Hepatic stellate cell (primary cell): ENCODE measurements around the gene TRIM9.

ENCODE experiments used
- DNase-seq: peaks from one replicate; pipeline ENCODE4 v3.0.0; 2011; ENCODE audit warnings: low spot score

The TRIM9 gene

GRCh38 chr14:51093371-51094281, 1.3 kb downstream of the TRIM9 start:
- no peak for DNase-seq

- no peak for DNase-seq
These were observed 1.9 kb downstream of the TRIM9 start for GRCh38 chr14:51092965-51093364.

GRCh38 chr14:51089278-51089677, 5.6 kb downstream of the TRIM9 start:
- no peak for DNase-seq

GRCh38 chr14:51087031-51087441, 7.9 kb downstream of the TRIM9 start:
- no peak for DNase-seq

GRCh38 chr14:51086044-51086443, 8.9 kb downstream of the TRIM9 start:
- DNase-seq = no peak

GRCh38 chr14:51084962-51085361, 9.9 kb downstream of the TRIM9 start:
- no peak for DNase-seq

GRCh38 chr14:51084507-51084906, 10.4 kb downstream of the TRIM9 start:
- no peak for DNase-seq

- no peak for DNase-seq
These were observed 12.6 kb downstream of the TRIM9 start for GRCh38 chr14:51082349-51082748.

- no peak for DNase-seq
These were observed 13.2 kb downstream of the TRIM9 start for GRCh38 chr14:51081712-51082111.

GRCh38 chr14:51081209-51081608, 13.7 kb downstream of the TRIM9 start:
- DNase-seq = no peak

GRCh38 chr14:51080645-51081044, 14.3 kb downstream of the TRIM9 start:
- DNase-seq = no peak

GRCh38 chr14:51079489-51079888, 15.4 kb downstream of the TRIM9 start:
- no peak for DNase-seq

GRCh38 chr14:51079085-51079484, 15.8 kb downstream of the TRIM9 start:
- DNase-seq = no peak

GRCh38 chr14:51074701-51075385, 20.1 kb downstream of the TRIM9 start:
- DNase-seq = no peak

GRCh38 chr14:51073731-51074130, 21.2 kb downstream of the TRIM9 start:
- DNase-seq = no peak

- no peak for DNase-seq
These were observed 21.9 kb downstream of the TRIM9 start for GRCh38 chr14:51072976-51073375.

- no peak for DNase-seq
These were observed 23.0 kb downstream of the TRIM9 start for GRCh38 chr14:51071857-51072256.

GRCh38 chr14:51070726-51071125, 24.2 kb downstream of the TRIM9 start:
- no peak for DNase-seq

- no peak for DNase-seq
These were observed 25.9 kb downstream of the TRIM9 start for GRCh38 chr14:51069055-51069454.

- DNase-seq = no peak
These were observed 26.6 kb downstream of the TRIM9 start for GRCh38 chr14:51068268-51068667.

- DNase-seq = no peak
These were observed 27.6 kb downstream of the TRIM9 start for GRCh38 chr14:51067295-51067694.

- DNase-seq = no peak
These were observed 28.3 kb downstream of the TRIM9 start for GRCh38 chr14:51066576-51066975.

GRCh38 chr14:51059032-51059431, 35.9 kb downstream of the TRIM9 start:
- DNase-seq = no peak
